NT2/D1 (cell line): ENCODE results near the gene RTKN.

Experiments
- YY1 ChIP-seq: IDR thresholded peaks from 2 replicates; pipeline ENCODE4 v1.6.1; 2011; ENCODE audit not compliant: insufficient read length, insufficient read depth
- ZNF274 ChIP-seq: IDR thresholded peaks from 2 replicates; pipeline ENCODE4 v1.6.1; 2011; ENCODE audit warnings: mild to moderate bottlenecking, low read depth, low read length

DNA sequence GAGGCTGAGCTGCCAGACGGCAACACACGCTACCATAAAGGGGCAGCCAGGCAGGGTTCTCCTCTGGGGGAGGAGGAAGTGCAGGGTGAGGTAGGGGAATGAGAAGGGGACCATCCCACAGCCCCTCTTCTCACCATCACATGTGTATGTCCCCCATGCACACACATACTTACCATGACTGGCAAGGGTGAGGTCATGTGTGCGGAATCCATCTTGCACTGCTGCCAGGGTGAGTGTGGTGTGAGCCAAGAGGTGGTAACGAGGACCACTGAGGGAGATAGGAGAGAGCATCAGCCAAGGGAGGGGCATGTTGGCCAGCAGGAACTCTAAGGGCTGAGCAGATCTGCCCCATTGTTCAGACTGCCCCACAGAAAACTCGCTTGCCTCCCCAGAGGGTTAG is 13.1 kb downstream of the RTKN start:
- TF ChIP-seq YY1 (no peak), ZNF274 (no peak)
